A549 (cell line): ENCODE results near the gene CTNND2. TPM values are rescaled to one million over a fixed set of nuclear protein-coding genes. Genes with fewer than 3 reads are reported as not detected.

Source experiments
- ATAC-seq, 2 experiments: fragments of 200-7000 bp in 1 of 2; fragments of >200 bp in 1 of 2; cut with Nextera tagmentation in 1 of 2; cut with Tn5 transposase in 1 of 2; 3 replicates each; pipeline versions ENCODE4 v1.8.0 to v1.9.1; 2018 to 2020; ENCODE audit warnings: mild to moderate bottlenecking in 1 of 2, moderate library complexity in 1 of 2
- CTCF ChIA-PET: fragments of 300-600 bp; sonication (Branson Sonifier 250); formaldehyde crosslinking; extraction: SDS; loops from one replicate; lab custom pipeline; 2021; ENCODE audit warnings: antibody characterized with exemption, inconsistent platforms; lab: Yijun Ruan, JAX
- POLR2A ChIA-PET: fragments of 350-600 bp; formaldehyde crosslinking; extraction: SDS; loops from one replicate; lab custom pipeline; 2021; ENCODE audit warnings: antibody characterized with exemption, inconsistent platforms; lab: Yijun Ruan, JAX
- DNase-seq, 2 experiments: peaks; one replicate each; pipeline versions ENCODE4 v3.0.0 to v3.0.0-alpha.2; 2011 to 2016; ENCODE audit warnings: low read depth in 1 of 2, low spot score in 1 of 2
- FAIRE-seq: peaks from 2 replicates; lab custom pipeline; 2011; peaks lifted over from hg19 to GRCh38; lab: Jason Lieb, UNC
- H3K27ac ChIP-seq, 2 experiments: fragments of >200 bp; sonication (Bioruptor Twin); formaldehyde crosslinking; 3 replicates each; pipeline ENCODE4 v1.5.1; 2016 to 2017
- H3K4me1 ChIP-seq: fragments of >200 bp; sonication (Bioruptor Twin); formaldehyde crosslinking; 3 replicates; pipeline ENCODE4 v1.6.1; 2016
- H3K4me2 ChIP-seq: fragments of >200 bp; sonication (Bioruptor Twin); formaldehyde crosslinking; 3 replicates; pipeline ENCODE4 v1.6.1; 2016
- H3K4me3 ChIP-seq: fragments of >200 bp; sonication (Bioruptor Twin); formaldehyde crosslinking; 3 replicates; pipeline ENCODE4 v1.5.1; 2016
- H3K9me3 ChIP-seq: fragments of >200 bp; sonication (Bioruptor Twin); formaldehyde crosslinking; 3 replicates; pipeline ENCODE4 v1.6.1; 2016
- CBX2 ChIP-seq: fragments of 200-600 bp; sonication (generic); IDR thresholded peaks from 2 replicates; pipeline ENCODE4 v1.6.1; 2016; ENCODE audit warnings: low read depth, mild to moderate bottlenecking, borderline replicate concordance
- CEBPB ChIP-seq, 2 experiments: fragments of >200 bp in 1 of 2; sonication (Bioruptor Twin) in 1 of 2; formaldehyde crosslinking in 1 of 2; IDR thresholded peaks; 2 replicates each; pipeline ENCODE4 v1.6.1; 2012 to 2016
- CHD2 ChIP-seq: fragments of 150-350 bp; IDR thresholded peaks from 2 replicates; pipeline ENCODE4 v1.6.1; 2014; ENCODE audit warnings: low read length; ENCODE audit not compliant: partially characterized antibody
- CHD4 ChIP-seq: fragments of 200-600 bp; sonication (generic); IDR thresholded peaks from 2 replicates; pipeline ENCODE4 v1.6.1; 2016; ENCODE audit warnings: antibody characterized with exemption, mild to moderate bottlenecking, borderline replicate concordance
- ESRRA ChIP-seq: fragments of 150-350 bp; IDR thresholded peaks from 2 replicates; pipeline ENCODE4 v1.6.1; 2014; ENCODE audit warnings: mild to moderate bottlenecking, low read length, borderline replicate concordance
- FOSL2 ChIP-seq, 2 experiments: fragments of 450-650 bp in 1 of 2; fragments of >200 bp in 1 of 2; sonication (Bioruptor Twin) in 1 of 2; formaldehyde crosslinking; IDR thresholded peaks; 2 replicates each; pipeline versions ENCODE4 v1.5.0 to v1.6.1; 2016 to 2020; ENCODE audit warnings: mild to moderate bottlenecking in 1 of 2, moderate library complexity in 1 of 2
- HDAC2 ChIP-seq: fragments of 200-600 bp; sonication (generic); IDR thresholded peaks from 2 replicates; pipeline ENCODE4 v1.6.1; 2016
- HEYL ChIP-seq: fragments of 250-450 bp; sonication (Bioruptor Pico); IDR thresholded peaks from 2 replicates; pipeline ENCODE4 v1.8.0; 2021; ENCODE audit warnings: mild to moderate bottlenecking, moderate library complexity
- MAZ ChIP-seq: fragments of 150-350 bp; IDR thresholded peaks from 2 replicates; pipeline ENCODE4 v1.6.1; 2014; ENCODE audit warnings: antibody characterized with exemption, low read depth, low read length, borderline replicate concordance
- NFE2L2 ChIP-seq: fragments of 150-350 bp; conservative IDR thresholded peaks from 2 replicates; pipeline ENCODE4 v1.6.1; 2014; ENCODE audit warnings: low read length
- NPAS2 ChIP-seq: fragments of 250-450 bp; sonication (Bioruptor Pico); IDR thresholded peaks from 2 replicates; pipeline ENCODE4 v1.8.0; 2022; ENCODE audit warnings: mild to moderate bottlenecking, moderate library complexity, borderline replicate concordance
- RNF2 ChIP-seq: fragments of 200-600 bp; sonication (generic); IDR thresholded peaks from 2 replicates; pipeline ENCODE4 v1.6.1; 2016; ENCODE audit warnings: low read depth, mild to moderate bottlenecking, antibody characterized with exemption, moderate library complexity, borderline replicate concordance
- SMC3 ChIP-seq: fragments of >200 bp; sonication (Bioruptor Twin); formaldehyde crosslinking; IDR thresholded peaks from 3 replicates; pipeline ENCODE4 v1.6.1; 2018; ENCODE audit warnings: inconsistent platforms
- TP53 ChIP-seq: fragments of 250-450 bp; sonication (Bioruptor Pico); IDR thresholded peaks from 2 replicates; pipeline ENCODE4 v1.5.0; 2021; ENCODE audit warnings: mild to moderate bottlenecking, moderate library complexity
- ZSCAN20 ChIP-seq: fragments of 250-450 bp; sonication (Bioruptor Pico); IDR thresholded peaks from 2 replicates; pipeline ENCODE4 v1.8.0; 2022; ENCODE audit warnings: mild to moderate bottlenecking, moderate library complexity
- WGBS: methylation state at CpG from one replicate; pipeline ENCODE4 v1.1.6; 2017; ENCODE audit errors: missing lambda C conversion rate; 5-methylcytosine and 5-hydroxymethylcytosine counted together
- polyA plus RNA-seq, 4 experiments: library from polyadenylated mRNA; depleted of rRNA in 3 of 4; stranded (reverse); fragments of >200 nt; fragmentation: RNase III in 1 of 4; extraction: RNeasy Plus Mini Kit Qiagen cat#74134 plus additional on column Dnase treatment in 1 of 4; gene quantifications; 2 replicates in 3 of 4; 3 replicates in 1 of 4; pipeline ENCODE4 v1.2.3, GENCODE V29; 2011 to 2017
- TF ChIP-seq, protein P1 (sequence below): fragments of 200-600 bp; sonication (generic); IDR thresholded peaks from 2 replicates; pipeline ENCODE4 v1.6.1; 2016; ENCODE audit warnings: antibody characterized with exemption, mild to moderate bottlenecking, moderate library complexity
- TF ChIP-seq, protein P2 (sequence below): fragments of 450-650 bp; IDR thresholded peaks from 2 replicates; pipeline ENCODE4 v1.6.1; 2014; ENCODE audit warnings: antibody characterized with exemption
- TF ChIP-seq, protein P3 (sequence below): IDR thresholded peaks from 2 replicates; pipeline ENCODE4 v1.6.1; 2012
- TF ChIP-seq, protein P4 (sequence below): fragments of >200 bp; sonication (Bioruptor Twin); formaldehyde crosslinking; IDR thresholded peaks from 3 replicates; pipeline ENCODE4 v1.5.1; 2016
- TF ChIP-seq, protein P5 (sequence below): IDR thresholded peaks from 2 replicates; pipeline ENCODE4 v1.6.1; 2012
- TF ChIP-seq, protein P6 (sequence below): fragments of >200 bp; sonication (Bioruptor Twin); formaldehyde crosslinking; IDR thresholded peaks from 2 replicates; pipeline ENCODE4 v1.6.1; 2016

CTNND2 gene
- polyA plus RNA-seq, 2 of the 4 experiments (the other 2 are of a cell fraction) = not detected

DNA sequence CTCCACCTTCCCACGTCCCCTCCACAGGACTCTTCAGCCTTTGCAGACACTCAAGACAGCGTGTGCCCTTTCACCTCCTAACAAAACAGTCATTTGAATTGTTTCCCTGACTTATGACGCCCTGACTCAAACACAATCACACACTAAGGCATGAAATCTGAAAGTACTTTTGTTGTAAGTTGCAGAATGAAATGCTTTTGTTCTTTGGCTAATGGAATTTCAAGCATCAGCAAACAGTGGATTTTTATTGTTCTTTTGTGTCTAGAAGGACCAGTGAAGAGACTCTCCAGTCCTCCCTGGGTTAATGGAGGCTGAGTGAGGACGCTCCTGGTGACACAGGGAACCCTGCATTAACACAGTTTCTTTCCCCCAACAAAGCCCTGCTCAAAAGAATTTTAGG lies 380.1 kb downstream of the CTNND2 start:
- 2% methylated on average over 4 of the region's 4 CpGs for WGBS
- DNase-seq (no peak), ATAC-seq (no peak)
- H3K27ac ChIP-seq = no peak overlapping the region
- no peaks in the 10 kb centered on the region for H3K9me3 ChIP-seq
- POLR2A ChIA-PET = no interaction called here
- CTCF ChIA-PET = no interaction called here
- no peak overlapping the region for H3K4me3 ChIP-seq
- no peak for TF ChIP-seq CHD4
- no peak for TF ChIP-seq ESRRA
- TF ChIP-seq MAZ = no peak
- TF ChIP-seq ZSCAN20 (CRISPR knock-in tag) = no peak
- no peak for TF ChIP-seq HEYL (CRISPR knock-in tag)
- TF ChIP-seq, protein P1, sequence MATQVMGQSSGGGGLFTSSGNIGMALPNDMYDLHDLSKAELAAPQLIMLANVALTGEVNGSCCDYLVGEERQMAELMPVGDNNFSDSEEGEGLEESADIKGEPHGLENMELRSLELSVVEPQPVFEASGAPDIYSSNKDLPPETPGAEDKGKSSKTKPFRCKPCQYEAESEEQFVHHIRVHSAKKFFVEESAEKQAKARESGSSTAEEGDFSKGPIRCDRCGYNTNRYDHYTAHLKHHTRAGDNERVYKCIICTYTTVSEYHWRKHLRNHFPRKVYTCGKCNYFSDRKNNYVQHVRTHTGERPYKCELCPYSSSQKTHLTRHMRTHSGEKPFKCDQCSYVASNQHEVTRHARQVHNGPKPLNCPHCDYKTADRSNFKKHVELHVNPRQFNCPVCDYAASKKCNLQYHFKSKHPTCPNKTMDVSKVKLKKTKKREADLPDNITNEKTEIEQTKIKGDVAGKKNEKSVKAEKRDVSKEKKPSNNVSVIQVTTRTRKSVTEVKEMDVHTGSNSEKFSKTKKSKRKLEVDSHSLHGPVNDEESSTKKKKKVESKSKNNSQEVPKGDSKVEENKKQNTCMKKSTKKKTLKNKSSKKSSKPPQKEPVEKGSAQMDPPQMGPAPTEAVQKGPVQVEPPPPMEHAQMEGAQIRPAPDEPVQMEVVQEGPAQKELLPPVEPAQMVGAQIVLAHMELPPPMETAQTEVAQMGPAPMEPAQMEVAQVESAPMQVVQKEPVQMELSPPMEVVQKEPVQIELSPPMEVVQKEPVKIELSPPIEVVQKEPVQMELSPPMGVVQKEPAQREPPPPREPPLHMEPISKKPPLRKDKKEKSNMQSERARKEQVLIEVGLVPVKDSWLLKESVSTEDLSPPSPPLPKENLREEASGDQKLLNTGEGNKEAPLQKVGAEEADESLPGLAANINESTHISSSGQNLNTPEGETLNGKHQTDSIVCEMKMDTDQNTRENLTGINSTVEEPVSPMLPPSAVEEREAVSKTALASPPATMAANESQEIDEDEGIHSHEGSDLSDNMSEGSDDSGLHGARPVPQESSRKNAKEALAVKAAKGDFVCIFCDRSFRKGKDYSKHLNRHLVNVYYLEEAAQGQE = no peak
- no peak for TF ChIP-seq TP53 (CRISPR knock-in tag)
- TF ChIP-seq, protein P2, sequence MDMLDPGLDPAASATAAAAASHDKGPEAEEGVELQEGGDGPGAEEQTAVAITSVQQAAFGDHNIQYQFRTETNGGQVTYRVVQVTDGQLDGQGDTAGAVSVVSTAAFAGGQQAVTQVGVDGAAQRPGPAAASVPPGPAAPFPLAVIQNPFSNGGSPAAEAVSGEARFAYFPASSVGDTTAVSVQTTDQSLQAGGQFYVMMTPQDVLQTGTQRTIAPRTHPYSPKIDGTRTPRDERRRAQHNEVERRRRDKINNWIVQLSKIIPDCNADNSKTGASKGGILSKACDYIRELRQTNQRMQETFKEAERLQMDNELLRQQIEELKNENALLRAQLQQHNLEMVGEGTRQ = no peak
- TF ChIP-seq CBX2 = no peak
- no peak for TF ChIP-seq SMC3
- no peak for TF ChIP-seq NFE2L2
- no peak for TF ChIP-seq NPAS2 (CRISPR knock-in tag)
- TF ChIP-seq, protein P3, sequence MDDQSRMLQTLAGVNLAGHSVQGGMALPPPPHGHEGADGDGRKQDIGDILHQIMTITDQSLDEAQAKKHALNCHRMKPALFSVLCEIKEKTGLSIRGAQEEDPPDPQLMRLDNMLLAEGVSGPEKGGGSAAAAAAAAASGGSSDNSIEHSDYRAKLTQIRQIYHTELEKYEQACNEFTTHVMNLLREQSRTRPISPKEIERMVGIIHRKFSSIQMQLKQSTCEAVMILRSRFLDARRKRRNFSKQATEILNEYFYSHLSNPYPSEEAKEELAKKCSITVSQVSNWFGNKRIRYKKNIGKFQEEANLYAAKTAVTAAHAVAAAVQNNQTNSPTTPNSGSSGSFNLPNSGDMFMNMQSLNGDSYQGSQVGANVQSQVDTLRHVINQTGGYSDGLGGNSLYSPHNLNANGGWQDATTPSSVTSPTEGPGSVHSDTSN = no peak
- no peak for TF ChIP-seq CHD2
- TF ChIP-seq, protein P4, sequence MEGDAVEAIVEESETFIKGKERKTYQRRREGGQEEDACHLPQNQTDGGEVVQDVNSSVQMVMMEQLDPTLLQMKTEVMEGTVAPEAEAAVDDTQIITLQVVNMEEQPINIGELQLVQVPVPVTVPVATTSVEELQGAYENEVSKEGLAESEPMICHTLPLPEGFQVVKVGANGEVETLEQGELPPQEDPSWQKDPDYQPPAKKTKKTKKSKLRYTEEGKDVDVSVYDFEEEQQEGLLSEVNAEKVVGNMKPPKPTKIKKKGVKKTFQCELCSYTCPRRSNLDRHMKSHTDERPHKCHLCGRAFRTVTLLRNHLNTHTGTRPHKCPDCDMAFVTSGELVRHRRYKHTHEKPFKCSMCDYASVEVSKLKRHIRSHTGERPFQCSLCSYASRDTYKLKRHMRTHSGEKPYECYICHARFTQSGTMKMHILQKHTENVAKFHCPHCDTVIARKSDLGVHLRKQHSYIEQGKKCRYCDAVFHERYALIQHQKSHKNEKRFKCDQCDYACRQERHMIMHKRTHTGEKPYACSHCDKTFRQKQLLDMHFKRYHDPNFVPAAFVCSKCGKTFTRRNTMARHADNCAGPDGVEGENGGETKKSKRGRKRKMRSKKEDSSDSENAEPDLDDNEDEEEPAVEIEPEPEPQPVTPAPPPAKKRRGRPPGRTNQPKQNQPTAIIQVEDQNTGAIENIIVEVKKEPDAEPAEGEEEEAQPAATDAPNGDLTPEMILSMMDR = no peak
- TF ChIP-seq, protein P5, sequence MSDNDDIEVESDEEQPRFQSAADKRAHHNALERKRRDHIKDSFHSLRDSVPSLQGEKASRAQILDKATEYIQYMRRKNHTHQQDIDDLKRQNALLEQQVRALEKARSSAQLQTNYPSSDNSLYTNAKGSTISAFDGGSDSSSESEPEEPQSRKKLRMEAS = no peak
- TF ChIP-seq FOSL2 (IDR thresholded peaks at IDR 0.05) = no peak
- TF ChIP-seq FOSL2 (CRISPR knock-in tag; IDR thresholded peaks at IDR 0.05) = no peak
- TF ChIP-seq, all 56 proteins: peak for 0
- FAIRE-seq = no peak
- Histone ChIP-seq H3K4me2 (no peak overlapping the region), H3K4me1 (no peaks in the 10 kb centered on the region)

DNA sequence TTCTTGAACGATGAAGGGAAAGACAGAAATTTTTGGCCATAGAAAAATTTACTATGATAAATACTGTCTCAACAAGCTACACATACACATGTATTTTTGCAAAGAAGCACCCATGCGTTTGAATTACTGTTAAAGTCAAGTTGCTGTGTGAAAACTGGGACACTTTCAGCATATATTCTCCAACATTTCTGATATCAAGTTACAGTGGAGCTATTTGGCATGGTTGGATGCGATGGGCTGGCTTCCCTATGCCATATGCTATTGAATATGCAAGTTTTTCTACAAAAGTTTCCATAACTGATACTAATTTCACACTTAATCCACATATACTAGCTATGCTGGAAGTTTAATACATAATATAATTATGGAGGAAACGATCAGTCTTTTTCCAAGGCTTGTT lies 381.4 kb downstream of the CTNND2 start:
- POLR2A ChIA-PET = no interaction called here
- WGBS = 2% methylated on average over 4 of the region's 4 CpGs
- Histone ChIP-seq H3K4me1 (no peaks in the 10 kb centered on the region), H3K9me3 (no peaks in the 10 kb centered on the region), H3K27ac (no peak overlapping the region), H3K4me3 (no peak overlapping the region), H3K4me2 (no peak overlapping the region)
- DNase-seq (no peak), FAIRE-seq (no peak), ATAC-seq (no peak)
- TF ChIP-seq MAZ = no peak
- no peak for TF ChIP-seq HDAC2
- TF ChIP-seq CHD4 = no peak
- no peak for TF ChIP-seq CEBPB (IDR thresholded peaks at IDR 0.05)
- TF ChIP-seq RNF2 = no peak
- TF ChIP-seq, protein P6, sequence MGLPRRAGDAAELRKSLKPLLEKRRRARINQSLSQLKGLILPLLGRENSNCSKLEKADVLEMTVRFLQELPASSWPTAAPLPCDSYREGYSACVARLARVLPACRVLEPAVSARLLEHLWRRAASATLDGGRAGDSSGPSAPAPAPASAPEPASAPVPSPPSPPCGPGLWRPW = no peak
- CTCF ChIA-PET = no interaction called here
